DOHH2 (cell line): ENCODE data around the gene C2orf66.

Experiments used
- H3F3A ChIP-seq: fragments of 200-600 bp; sonication (generic), shearing (Covaris generic); 2 replicates; pipeline ENCODE4 v1.6.0; 2016; ENCODE audit warnings: antibody characterized with exemption, mild to moderate bottlenecking; ENCODE audit not compliant: control insufficient read depth, insufficient read depth
- H3K27ac ChIP-seq: fragments of 200-600 bp; sonication (generic); 2 replicates; pipeline ENCODE4 v1.5.1; 2014; ENCODE audit warnings: low read depth, mild to moderate bottlenecking, low read length, moderate library complexity
- H3K27me3 ChIP-seq: fragments of 200-600 bp; sonication (generic); 2 replicates; pipeline ENCODE4 v1.6.1; 2014; ENCODE audit warnings: mild to moderate bottlenecking, low read length, mixed read lengths; ENCODE audit not compliant: control insufficient read depth
- H3K36me3 ChIP-seq: fragments of 200-600 bp; sonication (generic); 2 replicates; pipeline ENCODE4 v1.6.1; 2014; ENCODE audit warnings: mild to moderate bottlenecking, low read length, moderate library complexity, mixed read lengths; ENCODE audit not compliant: control insufficient read depth
- H3K4me1 ChIP-seq: fragments of 200-600 bp; sonication (generic); 2 replicates; pipeline ENCODE4 v1.6.1; 2014; ENCODE audit warnings: mild to moderate bottlenecking, low read length, mixed read lengths; ENCODE audit not compliant: control insufficient read depth
- H3K4me2 ChIP-seq: fragments of 200-600 bp; sonication (generic); 2 replicates; pipeline ENCODE4 v1.6.0; 2014; ENCODE audit warnings: mild to moderate bottlenecking, low read length, moderate library complexity
- H3K4me3 ChIP-seq: fragments of 200-600 bp; sonication (generic); 2 replicates; pipeline ENCODE4 v1.5.1; 2014; ENCODE audit warnings: mild to moderate bottlenecking, low read length, mixed read lengths
- H3K79me2 ChIP-seq: fragments of 200-600 bp; sonication (generic); 2 replicates; pipeline ENCODE4 v1.6.1; 2014; ENCODE audit warnings: mild to moderate bottlenecking, low read length, mixed read lengths; ENCODE audit not compliant: control insufficient read depth
- H3K9me2 ChIP-seq: fragments of 200-600 bp; sonication (generic); replicated peaks from 2 replicates; pipeline ENCODE4 v1.6.1; 2014; ENCODE audit warnings: mild to moderate bottlenecking, low read length, mixed read lengths; ENCODE audit not compliant: control insufficient read depth
- H3K9me3 ChIP-seq: fragments of 200-600 bp; sonication (generic); 2 replicates; pipeline ENCODE4 v1.6.1; 2014; ENCODE audit warnings: antibody characterized with exemption, low read length, mixed read lengths; ENCODE audit not compliant: control insufficient read depth, insufficient read depth
- H4K20me1 ChIP-seq: fragments of 200-600 bp; sonication (generic); 2 replicates; pipeline ENCODE4 v1.6.0; 2014; ENCODE audit warnings: low read depth, mild to moderate bottlenecking, antibody characterized with exemption, low read length, moderate library complexity; ENCODE audit not compliant: control insufficient read depth, insufficient read depth
- CTCF ChIP-seq: fragments of 200-600 bp; sonication (generic); IDR thresholded peaks from one replicate; pipeline ENCODE4 v1.5.1; 2014; ENCODE audit warnings: antibody characterized with exemption, mild to moderate bottlenecking, low read depth, low read length; ENCODE audit not compliant: poor library complexity, severe bottlenecking
- EZH2phosphoT487 ChIP-seq: fragments of 200-600 bp; sonication (generic); IDR thresholded peaks from 2 replicates; pipeline ENCODE4 v1.6.1; 2017; ENCODE audit warnings: borderline replicate concordance, mild to moderate bottlenecking, antibody characterized with exemption, low read length, moderate library complexity, mixed read lengths

Gene C2orf66

GRCh38 chr2:196809260-196809659 lies at the start of gene C2orf66:
Gene C2orf66 (minus strand): TSS chr2:196809355. CDS start chr2:196809336, 19 bp downstream.
- Histone ChIP-seq H3K36me3 (no peaks in the 10 kb centered on the region), H3K4me2 (no peak within 1 kb of the TSS), H3K4me1 (peaks cover 2% of the 10 kb centered on the region; the same call in 1 of the 2 replicates), H3K4me3 (no peak within 1 kb of the TSS), H3K79me2 (no peaks in the 10 kb centered on the region), H4K20me1 (no peaks in the 10 kb centered on the region), H3K9me2 (no peaks in the 10 kb centered on the region), H3K27ac (no peak within 1 kb of the TSS), H3K9me3 (no peaks in the 10 kb centered on the region), H3F3A (no peaks in the 10 kb centered on the region), H3K27me3 (0 out of 2 replicates have a peak, but pooled peaks cover 2% of the 10 kb centered on the region)
- TF ChIP-seq EZH2phosphoT487 (no peak), CTCF (no peak)

DNA sequence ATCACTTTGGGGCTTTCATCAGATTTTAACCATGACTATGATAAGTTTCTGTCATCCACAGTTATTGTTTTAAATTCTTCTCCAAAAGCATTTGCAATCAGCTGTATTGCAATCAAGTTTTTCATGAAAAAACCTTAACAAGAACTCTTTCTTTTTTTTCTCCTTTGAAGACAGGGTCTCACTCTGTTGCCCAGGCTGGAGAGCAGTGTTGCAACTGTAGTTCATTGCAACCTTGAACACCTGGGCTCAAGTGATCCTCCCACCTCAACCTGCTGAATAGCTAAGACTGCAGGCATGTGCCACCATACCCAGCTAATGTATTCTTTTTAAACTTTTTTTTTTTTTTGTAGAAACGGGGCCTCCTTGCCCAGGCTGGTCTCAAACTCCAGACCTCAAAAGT lies 45.5 kb upstream of the C2orf66 start:
- H3K4me3 ChIP-seq: no peak overlapping the region
- no peaks in the 10 kb centered on the region for H3K27me3 ChIP-seq
- H3K4me1 ChIP-seq: no peaks in the 10 kb centered on the region
- H3K36me3 ChIP-seq: no peaks in the 10 kb centered on the region
- H4K20me1 ChIP-seq: no peaks in the 10 kb centered on the region
- no peak overlapping the region for H3K27ac ChIP-seq
- H3K9me2 ChIP-seq: no peaks in the 10 kb centered on the region
- H3K4me2 ChIP-seq: no peak overlapping the region
- TF ChIP-seq EZH2phosphoT487 (no peak), CTCF (no peak)
- H3K9me3 ChIP-seq: no peaks in the 10 kb centered on the region
- H3K79me2 ChIP-seq: no peaks in the 10 kb centered on the region
- no peaks in the 10 kb centered on the region for H3F3A ChIP-seq

GRCh38 chr2:196853301-196854087 lies 44.3 kb upstream of the C2orf66 start:
- H4K20me1 ChIP-seq: no peaks in the 10 kb centered on the region
- H3K4me1 ChIP-seq: no peaks in the 10 kb centered on the region
- H3F3A ChIP-seq: no peaks in the 10 kb centered on the region
- no peak overlapping the region for H3K27ac ChIP-seq
- no peak overlapping the region for H3K4me2 ChIP-seq
- H3K27me3 ChIP-seq: no peaks in the 10 kb centered on the region
- H3K9me2 ChIP-seq: no peaks in the 10 kb centered on the region
- no peak overlapping the region for H3K4me3 ChIP-seq
- no peaks in the 10 kb centered on the region for H3K79me2 ChIP-seq
- H3K36me3 ChIP-seq: no peaks in the 10 kb centered on the region
- H3K9me3 ChIP-seq: no peaks in the 10 kb centered on the region
- no peak for TF ChIP-seq EZH2phosphoT487
- no peak for TF ChIP-seq CTCF
